ENCODE measurements around the gene NUP153. TPM values are rescaled to one million over a fixed set of nuclear protein-coding genes. Genes with fewer than 3 reads are reported as not detected.

The NUP153 gene
- total and polyA plus RNA-seq, 9 donors: 14.2 to 43.4 (median 33.4) TPM

GRCh38 chr6:17653198-17653882 lies 53.4 kb downstream of the NUP153 start:
- WGBS, 3 donors: 77 to 80% (median 78%) methylated on average over 5 of the region's 5 CpGs
- Histone ChIP-seq H3K36me3 (no peaks in the 10 kb centered on the region), H3K27ac (no peak overlapping the region), H3K9me3 (no peaks in the 10 kb centered on the region), H3K27me3 (no peaks in the 10 kb centered on the region), H3K4me1 (ENCODE audit: insufficient read depth) (no peaks in the 10 kb centered on the region), H3K4me3 (no peak overlapping the region)
- intact Hi-C loops (cut with DNase I): no loop called here
- no peak for TF ChIP-seq CTCF (IDR thresholded peaks at IDR 0.05)
- TF ChIP-seq EP300 (IDR thresholded peaks at IDR 0.05): no peak
- no peak for TF ChIP-seq POLR2A (IDR thresholded peaks at IDR 0.05)
- no peak for DNase-seq

- H3K9me3 ChIP-seq: no peaks in the 10 kb centered on the region
- H3K27me3 ChIP-seq: no peaks in the 10 kb centered on the region
- no peaks in the 10 kb centered on the region for H3K4me1 ChIP-seq (ENCODE audit: insufficient read depth)
- H3K27ac ChIP-seq: no peak overlapping the region
- WGBS, 3 donors: 90 to 94% (median 93%) methylated on average over 3 of the region's 3 CpGs
- TF ChIP-seq POLR2A (IDR thresholded peaks at IDR 0.05) (no peak), CTCF (IDR thresholded peaks at IDR 0.05) (no peak), EP300 (IDR thresholded peaks at IDR 0.05) (no peak)
- no peak for DNase-seq
- no peaks in the 10 kb centered on the region for H3K36me3 ChIP-seq
- no peak overlapping the region for H3K4me3 ChIP-seq
- intact Hi-C loops (cut with DNase I): no loop called here
These were observed 55.9 kb downstream of the NUP153 start for GRCh38 chr6:17650656-17651309.

GRCh38 chr6:17648745-17649144 lies 58.0 kb downstream of the NUP153 start:
- TF ChIP-seq EP300 (IDR thresholded peaks at IDR 0.05) (no peak), CTCF (IDR thresholded peaks at IDR 0.05) (no peak), POLR2A (IDR thresholded peaks at IDR 0.05) (no peak)
- intact Hi-C loops (cut with DNase I): no loop called here
- no peak overlapping the region for H3K4me3 ChIP-seq
- H3K9me3 ChIP-seq: no peaks in the 10 kb centered on the region
- H3K27ac ChIP-seq: no peak overlapping the region
- H3K4me1 ChIP-seq (ENCODE audit: insufficient read depth): no peaks in the 10 kb centered on the region
- peaks cover 4% of the 10 kb centered on the region for H3K36me3 ChIP-seq
- no peak for DNase-seq
- 97 to 99% (median 97%) methylated on average over 3 of the region's 3 CpGs for WGBS, 3 donors
- H3K27me3 ChIP-seq: no peaks in the 10 kb centered on the region

GRCh38 chr6:17640477-17640917 lies 66.2 kb downstream of the NUP153 start:
- Histone ChIP-seq H3K27ac (no peak overlapping the region), H3K4me3 (no peak overlapping the region), H3K36me3 (peaks cover 2% of the 10 kb centered on the region), H3K27me3 (no peaks in the 10 kb centered on the region), H3K9me3 (no peaks in the 10 kb centered on the region), H3K4me1 (ENCODE audit: insufficient read depth) (no peaks in the 10 kb centered on the region)
- TF ChIP-seq CTCF (IDR thresholded peaks at IDR 0.05) (no peak), EP300 (IDR thresholded peaks at IDR 0.05) (no peak), POLR2A (IDR thresholded peaks at IDR 0.05) (no peak)
- DNase-seq: no peak
- intact Hi-C loops (cut with DNase I): no loop called here
- 94 to 97% (median 97%) methylated on average over 3 of the region's 3 CpGs for WGBS, 3 donors
